ENCODE measurements around the gene OR2G6. TPM values are rescaled to one million over a fixed set of nuclear protein-coding genes. Genes with fewer than 3 reads are reported as not detected.
"Not testable (repeated sequence)": the region's sequence is repeated elsewhere in the genome, so short reads cannot be mapped to it uniquely, and the experiment has no call there.

Gene OR2G6
- total and polyA plus RNA-seq, 9 of the 15 experiments (the other 6 are each of a cell fraction or from before 2014, with no cell fraction given): not detected

- TF ChIP-seq ZBTB43 (CRISPR knock-in tag; IDR thresholded peaks at IDR 0.05) (no peak), MAFF (IDR thresholded peaks at IDR 0.05; ENCODE audit: low read length) (peak; percentile 36; the same call in 1 of the 2 replicates), C11orf30 (IDR thresholded peaks at IDR 0.05; ENCODE audit: low read depth) (0 out of 2 replicates have a peak, but pooled peaks have one; percentile 13), KLF10 (CRISPR knock-in tag; IDR thresholded peaks at IDR 0.05) (no peak), ZNF316 (IDR thresholded peaks at IDR 0.05) (peak; percentile 51; the same call in 1 of the 2 replicates), MAFK (IDR thresholded peaks at IDR 0.05; ENCODE audit: low read length) (peak; percentile 29; the same call in 1 of the 2 replicates), CTCF (IDR thresholded peaks at IDR 0.05 in 2 of 3, conservative IDR thresholded peaks at IDR 0.05 in 1 of 3; ENCODE audit: insufficient read depth in 2 of 3, low read depth in 1 of 3, low read length in 3 of 3) (no peak), CREBBP (IDR thresholded peaks at IDR 0.05; ENCODE audit: low read depth, low read length) (no peak), NELFE (IDR thresholded peaks at IDR 0.05; ENCODE audit: insufficient read depth, insufficient read length) (no peak), NONO (IDR thresholded peaks at IDR 0.05; ENCODE audit: low read depth in 2 of 2, low read length in 1 of 2) (no peak), GMEB1 (CRISPR knock-in tag; IDR thresholded peaks at IDR 0.05) (no peak), BMI1 (IDR thresholded peaks at IDR 0.05; ENCODE audit: low read length) (no peak), MED1 (CRISPR knock-in tag; IDR thresholded peaks at IDR 0.05; ENCODE audit: borderline replicate concordance) (no peak), IFI16 (CRISPR knock-in tag; IDR thresholded peaks at IDR 0.05) (no peak), CREB3L1 (IDR thresholded peaks at IDR 0.05; ENCODE audit: borderline replicate concordance, low read depth) (no peak)
Measured at GRCh38 chr1:248471154-248471553, 36.7 kb upstream of the OR2G6 start (continued).

GRCh38 chr1:248472111-248472510, 35.8 kb upstream of the OR2G6 start:
- H4K20me1 ChIP-seq (replicated peaks; ENCODE audit: control insufficient read depth, insufficient read depth, low read length); BruUV-seq (replicated peaks); FAIRE-seq; H3K79me2 ChIP-seq (ENCODE audit: control insufficient read depth, insufficient read depth, low read length); CTCF ChIA-PET (ENCODE audit: low intra/inter-chr PET ratio); H3K9ac ChIP-seq (ENCODE audit: insufficient read depth in 1 of 2, low read depth in 2 of 2, low read length in 2 of 2); H3K9me1 ChIP-seq (ENCODE audit: control insufficient read depth, insufficient read depth, low read length); H3K36me3 ChIP-seq (ENCODE audit: control insufficient read depth, insufficient read depth, low read length); intact Hi-C loops (cut with micrococcal nuclease); H3K27ac ChIP-seq (ENCODE audit: extremely low read depth, low read depth, low read length); ATAC-seq; H3K4me3 ChIP-seq; DNase-seq (ENCODE audit: extremely low read depth in 1 of 4, low spot score in 3 of 4); H3K27me3 ChIP-seq (ENCODE audit: control insufficient read depth in 2 of 2, insufficient read depth in 2 of 2, low read length in 2 of 2); H3K4me1 ChIP-seq (replicated peaks in 1 of 2; ENCODE audit: control insufficient read depth in 2 of 2, insufficient read depth in 2 of 2, low read length in 2 of 2); H3K9me3 ChIP-seq (replicated peaks; ENCODE audit: control insufficient read depth, insufficient read depth, low read depth, low read length); H3K4me2 ChIP-seq (ENCODE audit: insufficient read depth, low read length); POLR2A ChIA-PET; H2AFZ ChIP-seq (ENCODE audit: low read depth, low read length): not testable (repeated sequence)
- in situ Hi-C loops (cut with MboI): loop anchor here (5.0 kb wide), 1 partner anchor 100 kb away; the partner anchor contains the start of gene OR2T34
- WGBS (ENCODE audit: insufficient coverage, low coverage, missing lambda C conversion rate): 0% methylated on average over 2 of the region's 2 CpGs

Measured in K562 (cell line).